Fibroblast of lung (primary cell): Measurements from ENCODE around the gene SDS. TPM values are rescaled to one million over a fixed set of nuclear protein-coding genes. Genes with fewer than 3 reads are reported as not detected.

Source experiments
- DNase-seq, 2 donors: peaks; one replicate each; pipeline versions ENCODE4 v3.0.0 to v3.0.0-alpha.2; 2010; ENCODE audit warnings: low read depth in 2 of 2
- H2AFZ ChIP-seq: 2 replicates; pipeline ENCODE4 v1.5.1; 2012; ENCODE audit warnings: low read length, control low read depth, inconsistent platforms
- H3K27ac ChIP-seq: 2 replicates; pipeline ENCODE4 v1.5.1; 2011; ENCODE audit warnings: low read length, control low read depth; ENCODE audit not compliant: insufficient read depth
- H3K27me3 ChIP-seq: 2 replicates; pipeline ENCODE4 v1.5.1; 2011; ENCODE audit warnings: mild to moderate bottlenecking, low read length; ENCODE audit not compliant: control insufficient read depth, insufficient read depth
- H3K36me3 ChIP-seq: 2 replicates; pipeline ENCODE4 v1.5.1; 2011; ENCODE audit warnings: low read length; ENCODE audit not compliant: control insufficient read depth, insufficient read depth
- H3K4me1 ChIP-seq: 2 replicates; pipeline ENCODE4 v1.5.1; 2011; ENCODE audit warnings: low read length; ENCODE audit not compliant: control insufficient read depth, insufficient read depth; ENCODE audit errors: extremely low read depth
- H3K4me2 ChIP-seq: 2 replicates; pipeline ENCODE4 v1.5.1; 2011; ENCODE audit warnings: low read length, control low read depth; ENCODE audit not compliant: insufficient read depth; ENCODE audit errors: extremely low read depth
- H3K4me3 ChIP-seq, 4 experiments: fragments of 200-600 bp in 1 of 4; sonication (generic) in 1 of 4; replicated peaks in 1 of 4; 2 replicates each; pipeline ENCODE4 v1.5.1; 2011 to 2016; ENCODE audit warnings: low read length in 4 of 4, low read depth in 3 of 4, mild to moderate bottlenecking in 3 of 4, control low read depth in 2 of 4, inconsistent platforms in 1 of 4, mixed read lengths in 1 of 4; ENCODE audit not compliant: insufficient read depth in 1 of 4; ENCODE audit errors: control extremely low read depth in 1 of 4
- H3K79me2 ChIP-seq: 2 replicates; pipeline ENCODE4 v1.5.1; 2012; ENCODE audit warnings: mild to moderate bottlenecking, low read length, inconsistent platforms; ENCODE audit not compliant: control insufficient read depth, insufficient read depth
- H3K9ac ChIP-seq: 2 replicates; pipeline ENCODE4 v1.5.1; 2011; ENCODE audit warnings: mild to moderate bottlenecking, low read length, control low read depth; ENCODE audit not compliant: insufficient read depth
- H3K9me3 ChIP-seq: 2 replicates; pipeline ENCODE4 v1.5.1; 2012; ENCODE audit warnings: low read depth, low read length; ENCODE audit not compliant: control insufficient read depth, insufficient read depth
- H4K20me1 ChIP-seq: 2 replicates; pipeline ENCODE4 v1.5.1; 2011; ENCODE audit warnings: low read length; ENCODE audit not compliant: control insufficient read depth, insufficient read depth; ENCODE audit errors: extremely low read depth
- EZH2 ChIP-seq: IDR thresholded peaks from 2 replicates; pipeline ENCODE4 v1.5.1; 2012; ENCODE audit warnings: low read length, control low read depth, mild to moderate bottlenecking; ENCODE audit errors: missing control alignments
- polyA plus RNA-seq, 2 donors: library from polyadenylated mRNA; depleted of rRNA in 1 of 2; stranded (reverse) in 1 of 2; unstranded in 1 of 2; fragments of >200 nt; gene quantifications; 2 replicates each; pipeline ENCODE4 v1.2.1, GENCODE V29; 2011 to 2012; ENCODE audit warnings: missing spikeins in 1 of 2
- total RNA-seq: library from RNA; depleted of rRNA; stranded (reverse); fragments of >200 nt; gene quantifications from 2 replicates; pipeline ENCODE4 v1.2.1, GENCODE V29; 2014
- TF ChIP-seq, protein P1 (sequence below), 2 donors: IDR thresholded peaks in 1 of 2; conservative IDR thresholded peaks in 1 of 2; 1 replicate in 1 of 2; 2 replicates in 1 of 2; pipeline ENCODE4 v1.5.1; 2011 to 2012; ENCODE audit warnings: low read length in 2 of 2, control low read depth in 1 of 2, inconsistent platforms in 1 of 2, low read depth in 1 of 2, mild to moderate bottlenecking in 1 of 2

SDS gene
- total and polyA plus RNA-seq, 2 donors (not counting 1 experiment from before 2014, with no cell fraction given): not detected

DNA sequence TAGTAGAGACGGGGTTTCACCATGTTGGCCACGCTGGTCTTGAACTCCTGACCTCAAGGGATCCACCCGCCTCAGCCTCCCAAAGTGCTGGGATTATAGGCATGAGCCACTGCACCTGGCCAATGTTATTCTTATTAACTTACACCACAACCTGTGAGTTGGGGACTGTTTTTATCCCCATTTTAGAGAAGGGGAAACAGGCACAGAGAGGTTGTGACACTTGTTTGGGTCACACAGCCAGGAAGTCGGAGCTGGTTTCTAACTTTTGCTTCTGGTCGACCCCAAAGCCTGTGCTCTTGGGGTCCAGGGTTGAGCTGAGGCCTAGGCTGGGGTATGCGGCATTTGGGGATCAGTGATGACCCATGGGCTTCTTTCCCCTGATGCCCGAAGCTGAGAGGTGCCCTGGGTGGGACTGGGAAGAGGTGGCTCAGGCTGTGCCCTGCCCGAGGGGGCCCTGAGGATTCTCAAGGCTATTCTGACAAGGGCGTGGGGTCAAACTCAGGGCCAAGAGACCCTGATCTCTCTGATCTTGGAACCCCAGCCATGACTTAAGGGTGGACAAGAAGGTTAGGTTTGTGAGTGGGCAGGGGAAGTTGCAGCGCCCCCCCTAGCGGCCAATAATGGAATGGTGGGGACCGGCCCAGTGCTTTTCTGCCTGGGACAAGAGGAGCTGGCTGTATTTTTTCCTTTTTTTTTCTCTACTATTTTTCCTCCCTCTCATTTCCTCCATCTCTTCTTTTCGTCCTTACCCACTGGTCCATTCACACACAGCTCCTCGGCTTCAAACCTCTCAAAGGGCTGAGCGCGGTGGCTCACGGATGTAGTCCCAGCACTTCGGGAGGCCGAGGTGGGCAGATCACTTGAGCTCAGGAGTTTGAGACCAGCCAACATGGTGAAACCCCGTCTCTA is 21.5 kb upstream of the SDS start:
- no peak overlapping the region for H3K27ac ChIP-seq

DNA sequence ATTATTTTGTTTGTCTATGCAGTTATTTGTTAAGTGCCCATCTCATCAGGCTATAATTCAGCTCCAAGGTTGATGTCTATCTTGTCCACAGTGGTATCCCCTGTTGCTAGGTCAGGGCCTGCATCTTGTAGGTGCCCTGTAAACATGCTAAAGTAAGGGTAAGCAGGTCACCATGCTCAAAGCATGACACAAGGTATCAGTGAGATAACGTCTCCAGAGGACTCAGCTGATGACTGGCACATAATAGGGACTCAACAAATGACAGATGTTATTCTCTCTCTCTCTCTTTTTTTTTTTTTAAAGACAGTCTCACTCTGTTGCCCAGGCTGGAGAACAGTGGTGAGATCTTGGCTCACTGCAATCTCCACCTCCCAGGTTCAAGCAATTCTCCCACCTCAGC is 20.8 kb upstream of the SDS start:
- peaks cover 2% of the 10 kb centered on the region for H3K79me2 ChIP-seq
- TF ChIP-seq, protein P1, sequence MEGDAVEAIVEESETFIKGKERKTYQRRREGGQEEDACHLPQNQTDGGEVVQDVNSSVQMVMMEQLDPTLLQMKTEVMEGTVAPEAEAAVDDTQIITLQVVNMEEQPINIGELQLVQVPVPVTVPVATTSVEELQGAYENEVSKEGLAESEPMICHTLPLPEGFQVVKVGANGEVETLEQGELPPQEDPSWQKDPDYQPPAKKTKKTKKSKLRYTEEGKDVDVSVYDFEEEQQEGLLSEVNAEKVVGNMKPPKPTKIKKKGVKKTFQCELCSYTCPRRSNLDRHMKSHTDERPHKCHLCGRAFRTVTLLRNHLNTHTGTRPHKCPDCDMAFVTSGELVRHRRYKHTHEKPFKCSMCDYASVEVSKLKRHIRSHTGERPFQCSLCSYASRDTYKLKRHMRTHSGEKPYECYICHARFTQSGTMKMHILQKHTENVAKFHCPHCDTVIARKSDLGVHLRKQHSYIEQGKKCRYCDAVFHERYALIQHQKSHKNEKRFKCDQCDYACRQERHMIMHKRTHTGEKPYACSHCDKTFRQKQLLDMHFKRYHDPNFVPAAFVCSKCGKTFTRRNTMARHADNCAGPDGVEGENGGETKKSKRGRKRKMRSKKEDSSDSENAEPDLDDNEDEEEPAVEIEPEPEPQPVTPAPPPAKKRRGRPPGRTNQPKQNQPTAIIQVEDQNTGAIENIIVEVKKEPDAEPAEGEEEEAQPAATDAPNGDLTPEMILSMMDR (conservative IDR thresholded peaks at IDR 0.05 in 1 of 2, IDR thresholded peaks at IDR 0.05 in 1 of 2; ENCODE audit: low read depth in 1 of 2, low read length in 2 of 2): no peak
- no peaks in the 10 kb centered on the region for H3K36me3 ChIP-seq
- no peaks in the 10 kb centered on the region for H3K27me3 ChIP-seq
- no peak overlapping the region for H3K27ac ChIP-seq
- H3K9me3 ChIP-seq: no peaks in the 10 kb centered on the region
- H4K20me1 ChIP-seq: no peaks in the 10 kb centered on the region
- no peak overlapping the region for H3K4me3 ChIP-seq
- H3K9ac ChIP-seq: no peak overlapping the region
- DNase-seq: no peak
- no peak overlapping the region for H2AFZ ChIP-seq
- no peak overlapping the region for H3K4me2 ChIP-seq
- H3K4me1 ChIP-seq: no peaks in the 10 kb centered on the region

More for the DNA sequence above, 21.5 kb upstream of the SDS start:
- Histone ChIP-seq H3K4me2 (no peak overlapping the region), H3K27me3 (no peaks in the 10 kb centered on the region), H2AFZ (no peak overlapping the region), H3K4me3 (no peak overlapping the region), H3K9me3 (no peaks in the 10 kb centered on the region), H3K36me3 (no peaks in the 10 kb centered on the region), H3K79me2 (peaks cover 2% of the 10 kb centered on the region), H3K4me1 (no peaks in the 10 kb centered on the region), H4K20me1 (no peaks in the 10 kb centered on the region), H3K9ac (no peak overlapping the region)
- DNase-seq: peak; percentile 33 to 63
- TF ChIP-seq, protein P1 (conservative IDR thresholded peaks at IDR 0.05 in 1 of 2, IDR thresholded peaks at IDR 0.05 in 1 of 2; ENCODE audit: low read depth in 1 of 2, low read length in 2 of 2): peak; percentile 80 to 91
- no peak for TF ChIP-seq EZH2

DNA sequence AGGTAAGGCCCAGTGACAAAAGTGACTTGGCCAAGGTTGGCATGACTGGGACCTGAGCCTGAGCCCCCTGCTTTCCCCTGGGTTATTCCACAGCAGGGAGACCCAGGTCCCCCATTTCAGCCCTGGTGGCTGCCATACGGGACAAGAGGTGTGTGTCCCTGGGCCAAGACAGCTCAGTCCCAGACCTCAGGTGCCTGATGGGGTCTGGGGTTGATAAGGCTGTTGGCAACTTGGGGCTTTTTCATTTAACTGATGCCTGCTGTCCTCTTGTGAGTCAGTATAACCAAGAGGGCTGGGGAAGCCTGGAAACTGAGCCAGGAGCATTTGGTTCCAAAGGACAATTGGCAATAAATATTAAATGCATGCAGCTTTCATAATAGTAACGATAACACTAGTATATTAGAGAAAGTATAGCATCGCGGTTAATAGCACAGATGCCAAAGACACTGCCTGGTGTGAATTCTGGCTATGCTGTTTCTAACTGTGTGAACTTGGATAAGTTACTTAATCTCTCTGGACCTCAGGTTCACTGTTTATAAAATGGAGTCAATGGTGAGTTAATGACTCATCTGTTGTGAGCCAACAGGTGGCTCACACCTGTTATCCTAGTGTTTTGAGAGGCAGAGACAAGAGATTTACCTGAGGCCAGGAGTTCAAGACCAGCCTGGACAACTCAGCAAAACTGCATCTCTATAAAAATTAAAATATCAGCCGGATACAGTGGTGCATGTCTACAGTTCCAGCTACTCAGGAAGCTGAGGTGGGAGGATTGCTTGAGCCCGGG is 19.4 kb upstream of the SDS start:
- Histone ChIP-seq H4K20me1 (no peaks in the 10 kb centered on the region), H3K9me3 (no peaks in the 10 kb centered on the region), H3K79me2 (peaks cover 2% of the 10 kb centered on the region), H2AFZ (no peak overlapping the region), H3K4me2 (peak overlapping the region; percentile 96), H3K4me3 (peak overlapping the region; percentile 41 to 81 (median 60)), H3K36me3 (no peaks in the 10 kb centered on the region), H3K4me1 (no peaks in the 10 kb centered on the region), H3K27ac (peak overlapping the region; percentile 58), H3K27me3 (no peaks in the 10 kb centered on the region), H3K9ac (peak overlapping the region; percentile 80)
- no peak for DNase-seq
- TF ChIP-seq, protein P1 (conservative IDR thresholded peaks at IDR 0.05 in 1 of 2, IDR thresholded peaks at IDR 0.05 in 1 of 2; ENCODE audit: low read depth in 1 of 2, low read length in 2 of 2): no peak
- no peak for TF ChIP-seq EZH2
